ES-I3 (cell line): ENCODE results near the gene SESN1.
"Not testable (repeated sequence)": the region's sequence is repeated elsewhere in the genome, so short reads cannot be mapped to it uniquely, and the experiment has no call there.

ENCODE experiments used
- H3K36me3 ChIP-seq: 2 replicates; pipeline ENCODE4 v1.6.1; 2013; ENCODE audit warnings: mild to moderate bottlenecking, low read length, control low read depth, moderate library complexity; ENCODE audit not compliant: insufficient read depth
- H3K4me1 ChIP-seq: 2 replicates; pipeline ENCODE4 v1.6.1; 2013; ENCODE audit warnings: mild to moderate bottlenecking, control low read depth, low read length; ENCODE audit not compliant: insufficient read depth
- H3K9ac ChIP-seq: 2 replicates; pipeline ENCODE4 v1.6.1; 2013; ENCODE audit warnings: low read depth, mild to moderate bottlenecking, low read length, moderate library complexity
- H3K9me3 ChIP-seq: 2 replicates; pipeline ENCODE4 v1.6.1; 2013; ENCODE audit warnings: mild to moderate bottlenecking, low read length, moderate library complexity; ENCODE audit not compliant: control insufficient read depth, insufficient read depth

The SESN1 gene

DNA sequence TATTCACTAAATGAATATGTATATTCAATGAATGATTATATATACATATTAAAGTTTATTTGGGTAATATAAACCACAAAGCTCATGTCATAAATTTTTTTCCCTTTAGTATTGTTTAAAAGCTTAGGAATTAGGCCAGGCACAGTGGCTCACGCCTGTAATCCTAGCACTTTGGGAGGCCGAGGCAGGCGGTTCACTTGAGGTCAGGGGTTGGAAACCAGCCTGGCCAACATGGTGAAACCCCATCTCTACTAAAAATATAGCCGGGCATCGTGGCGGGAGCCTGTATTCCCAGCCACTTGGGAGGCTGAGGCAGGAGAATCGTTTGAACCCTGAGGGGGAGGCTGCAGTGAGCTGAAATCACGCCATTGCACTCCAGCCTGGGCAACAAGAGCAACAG is 10.5 kb downstream of the SESN1 start:
- H3K9ac ChIP-seq, H3K9me3 ChIP-seq, H3K4me1 ChIP-seq, H3K36me3 ChIP-seq: not testable (repeated sequence)

DNA sequence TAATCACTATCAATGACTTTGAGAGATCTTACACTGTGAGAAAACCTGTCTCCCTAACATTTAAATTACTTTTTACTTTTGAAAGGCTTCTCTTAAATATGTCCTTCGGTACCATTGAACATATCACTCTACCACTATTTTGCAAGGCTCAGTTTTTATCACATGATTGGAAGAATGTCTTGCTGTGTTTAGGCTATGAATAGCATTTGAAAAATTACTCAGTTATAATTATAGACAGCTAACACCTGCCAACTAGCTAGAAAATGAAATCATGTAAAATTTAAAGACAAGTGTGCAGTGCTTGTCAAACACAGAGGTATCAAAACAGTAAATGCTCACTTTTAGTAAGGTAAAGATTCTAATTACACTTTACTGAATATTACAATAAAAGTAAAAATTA is 11.0 kb downstream of the SESN1 start:
- Histone ChIP-seq H3K4me1 (no peaks in the 10 kb centered on the region; the same call in 1 of the 2 replicates), H3K36me3 (no peaks in the 10 kb centered on the region), H3K9ac (no peak overlapping the region), H3K9me3 (no peaks in the 10 kb centered on the region)

- Histone ChIP-seq H3K9me3 (no peaks in the 10 kb centered on the region), H3K4me1 (no peaks in the 10 kb centered on the region), H3K9ac (no peak overlapping the region), H3K36me3 (no peaks in the 10 kb centered on the region)
Measured at GRCh38 chr6:109082188-109082577, 12.5 kb downstream of the SESN1 start.

- Histone ChIP-seq H3K9ac (no peak overlapping the region), H3K4me1 (no peaks in the 10 kb centered on the region), H3K9me3 (no peaks in the 10 kb centered on the region), H3K36me3 (no peaks in the 10 kb centered on the region)
Measured at GRCh38 chr6:109081516-109082187, 13.0 kb downstream of the SESN1 start.

DNA sequence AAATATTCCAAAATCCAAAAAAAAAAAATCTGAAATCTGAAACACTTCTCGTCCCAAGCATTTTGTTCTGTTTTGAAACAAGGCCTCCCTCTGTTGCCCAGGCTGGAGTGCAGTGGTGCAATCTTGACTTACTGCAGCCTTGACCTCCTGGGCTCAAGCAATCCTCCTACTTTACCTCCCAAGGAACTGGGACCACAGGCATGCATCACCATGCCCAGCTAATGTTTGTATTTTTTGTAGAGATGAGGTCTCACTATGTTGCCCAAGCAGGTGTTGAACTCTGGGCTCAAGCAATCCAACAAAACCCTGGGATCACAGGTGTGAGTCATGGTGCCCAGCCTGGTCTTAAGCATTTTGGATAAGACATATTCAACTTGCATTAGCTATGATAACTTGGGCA is 13.6 kb downstream of the SESN1 start:
- H3K9me3 ChIP-seq, result no peaks in the 10 kb centered on the region
- H3K4me1 ChIP-seq, result no peaks in the 10 kb centered on the region
- no peaks in the 10 kb centered on the region for H3K36me3 ChIP-seq
- H3K9ac ChIP-seq, result no peak overlapping the region

DNA sequence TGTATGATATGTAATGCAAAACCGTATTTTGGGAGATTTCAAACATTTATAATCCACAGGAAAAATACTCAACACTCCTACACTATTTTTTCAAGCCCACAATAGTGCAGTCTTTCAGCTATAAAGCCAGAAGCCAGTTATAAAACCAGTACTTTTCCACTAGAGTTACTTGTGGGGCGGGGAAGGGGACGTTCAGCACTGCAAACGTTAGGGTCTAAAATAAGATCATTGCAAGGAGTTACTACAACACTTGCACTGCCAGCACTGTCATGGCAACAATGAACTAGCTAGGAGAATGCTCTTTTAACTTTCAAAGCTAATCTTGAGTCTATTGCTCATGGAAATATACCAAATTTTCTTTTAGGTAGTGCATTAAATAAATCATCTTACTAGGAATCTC is 14.7 kb downstream of the SESN1 start:
- H3K9ac ChIP-seq, result no peak overlapping the region
- no peaks in the 10 kb centered on the region for H3K4me1 ChIP-seq
- no peaks in the 10 kb centered on the region for H3K9me3 ChIP-seq
- H3K36me3 ChIP-seq, result no peaks in the 10 kb centered on the region

DNA sequence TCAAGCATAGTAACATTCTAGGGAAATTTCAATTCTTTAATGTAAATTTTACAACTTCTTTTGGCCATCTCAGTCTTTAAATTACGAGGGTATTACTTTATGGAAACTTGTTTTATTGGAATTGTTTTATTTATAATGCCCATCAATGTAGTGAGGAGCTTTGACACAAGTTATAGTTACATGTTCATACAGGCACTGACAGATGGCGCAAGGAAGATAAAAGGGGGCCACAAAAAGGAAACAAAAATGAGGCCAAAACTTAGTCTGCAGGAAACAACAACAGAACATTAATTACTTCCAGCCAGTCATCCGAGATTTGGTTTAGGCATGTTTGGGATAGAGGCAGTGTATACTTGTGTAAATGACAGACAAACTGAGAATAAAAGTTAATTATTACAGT is 18.3 kb downstream of the SESN1 start:
- Histone ChIP-seq H3K9ac (no peak overlapping the region), H3K4me1 (no peaks in the 10 kb centered on the region; the same call in 1 of the 2 replicates), H3K9me3 (no peaks in the 10 kb centered on the region), H3K36me3 (no peaks in the 10 kb centered on the region)

DNA sequence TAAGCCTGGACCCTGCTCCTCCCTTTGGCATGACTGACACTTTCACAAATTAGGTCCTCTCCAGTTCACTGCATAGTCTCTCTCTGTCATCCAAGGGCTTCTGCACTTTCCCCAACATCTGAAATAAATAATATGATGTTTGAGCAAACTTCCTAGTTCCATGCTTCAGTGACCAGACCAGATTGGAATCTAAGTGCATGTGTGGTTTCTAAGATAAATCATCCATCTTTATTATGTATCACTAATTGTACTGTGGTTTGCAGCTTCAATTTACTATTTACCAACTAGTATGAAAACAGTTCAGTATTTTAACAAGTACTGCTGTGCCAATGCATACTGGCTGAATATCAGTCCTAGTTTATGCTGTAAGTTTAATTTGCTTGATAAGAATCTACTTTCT is 18.7 kb downstream of the SESN1 start:
- H3K9ac ChIP-seq, result no peak overlapping the region
- no peaks in the 10 kb centered on the region for H3K36me3 ChIP-seq
- H3K9me3 ChIP-seq, result no peaks in the 10 kb centered on the region
- no peaks in the 10 kb centered on the region; the same call in 1 of the 2 replicates for H3K4me1 ChIP-seq

GRCh38 chr6:109074133-109074415 is 20.6 kb downstream of the SESN1 start:
- Histone ChIP-seq H3K9me3 (no peaks in the 10 kb centered on the region), H3K36me3 (no peaks in the 10 kb centered on the region), H3K9ac (no peak overlapping the region), H3K4me1 (peaks cover 4% of the 10 kb centered on the region; the same call in 1 of the 2 replicates)

- Histone ChIP-seq H3K9me3 (no peaks in the 10 kb centered on the region), H3K4me1 (peaks cover 4% of the 10 kb centered on the region; the same call in 1 of the 2 replicates), H3K36me3 (no peaks in the 10 kb centered on the region), H3K9ac (no peak overlapping the region)
Measured at GRCh38 chr6:109073344-109074132, 21.1 kb downstream of the SESN1 start.

- no peak overlapping the region for H3K9ac ChIP-seq
- H3K4me1 ChIP-seq, result peaks cover 4% of the 10 kb centered on the region; the same call in 1 of the 2 replicates
- H3K9me3 ChIP-seq, result no peaks in the 10 kb centered on the region
- H3K36me3 ChIP-seq, result no peaks in the 10 kb centered on the region
Measured at GRCh38 chr6:109071125-109071917, 23.3 kb downstream of the SESN1 start.

GRCh38 chr6:109069746-109070145 is 24.9 kb downstream of the SESN1 start:
- peaks cover 4% of the 10 kb centered on the region; the same call in 1 of the 2 replicates for H3K4me1 ChIP-seq
- no peaks in the 10 kb centered on the region for H3K36me3 ChIP-seq
- H3K9me3 ChIP-seq, result no peaks in the 10 kb centered on the region
- H3K9ac ChIP-seq, result no peak overlapping the region

GRCh38 chr6:109062767-109063352 is 31.8 kb downstream of the SESN1 start:
- no peaks in the 10 kb centered on the region for H3K9me3 ChIP-seq
- H3K4me1 ChIP-seq, result peaks cover 9% of the 10 kb centered on the region
- no peaks in the 10 kb centered on the region for H3K36me3 ChIP-seq
- H3K9ac ChIP-seq, result no peak overlapping the region

GRCh38 chr6:109062216-109062615 is 32.4 kb downstream of the SESN1 start:
- no peak overlapping the region for H3K9ac ChIP-seq
- H3K36me3 ChIP-seq, result no peaks in the 10 kb centered on the region
- no peaks in the 10 kb centered on the region for H3K9me3 ChIP-seq
- peaks cover 9% of the 10 kb centered on the region for H3K4me1 ChIP-seq
